ENCODE results near the gene COL13A1. TPM values are rescaled to one million over a fixed set of nuclear protein-coding genes. Genes with fewer than 3 reads are reported as not detected.

COL13A1 gene
- total RNA-seq, 2 donors from 2014 or later: 0.48 to 1.3 TPM

DNA sequence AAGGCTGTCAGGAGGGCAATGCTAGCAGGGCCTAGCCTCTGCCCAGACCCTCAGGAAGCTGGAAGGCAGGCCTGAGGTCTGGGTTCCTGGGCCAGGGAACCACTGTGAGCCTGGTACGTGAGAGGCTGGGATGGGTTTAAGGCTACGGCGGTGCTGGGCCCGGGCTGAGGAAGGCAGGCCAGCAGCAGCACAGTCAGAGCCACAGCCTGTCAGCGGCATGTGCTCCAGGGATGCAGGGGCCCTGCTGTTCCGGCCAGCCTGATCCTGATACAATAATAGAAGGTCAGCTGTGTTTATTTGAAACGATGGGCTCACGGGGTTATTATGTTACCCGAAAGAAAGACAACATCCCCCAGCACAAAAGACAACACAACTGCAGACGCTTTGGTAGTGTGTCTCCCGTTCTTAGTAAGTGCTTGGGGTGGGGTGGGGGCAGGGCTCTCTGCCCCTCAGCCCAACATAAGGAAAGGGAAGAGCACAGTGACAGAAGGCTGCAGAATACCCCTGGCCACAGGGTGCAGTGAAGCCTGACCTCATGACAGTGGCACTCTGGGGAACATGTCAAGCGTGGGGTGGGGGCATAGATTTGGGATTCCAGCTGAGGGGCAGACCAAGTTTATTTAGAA lies 95.0 kb downstream of the COL13A1 start:
- no peak for DNase-seq (ENCODE audit: low spot score)
- intact Hi-C loops (cut with DNase I): no loop called here

DNA sequence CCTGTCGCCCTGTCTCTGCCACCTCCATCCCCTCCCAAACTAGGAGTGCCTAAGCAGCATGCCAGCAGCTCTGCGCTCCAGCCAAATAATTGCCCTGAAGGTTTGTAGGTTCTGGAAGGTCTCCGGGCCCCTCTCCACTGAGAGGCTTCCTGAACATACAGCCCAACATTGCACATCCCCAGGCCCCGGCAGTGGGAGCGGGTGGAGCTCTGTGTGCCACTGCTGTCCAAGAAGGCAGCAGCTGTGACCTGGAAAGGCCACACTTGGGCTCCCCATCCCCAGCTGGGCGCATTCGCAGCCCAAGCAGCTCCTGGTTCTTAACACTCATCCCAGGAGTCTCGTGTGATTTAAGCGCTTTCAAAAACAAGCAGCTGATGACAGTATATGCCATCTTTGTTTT lies 95.7 kb downstream of the COL13A1 start:
- intact Hi-C loops (cut with DNase I): no loop called here
- no peak for DNase-seq (ENCODE audit: low spot score)

DNA sequence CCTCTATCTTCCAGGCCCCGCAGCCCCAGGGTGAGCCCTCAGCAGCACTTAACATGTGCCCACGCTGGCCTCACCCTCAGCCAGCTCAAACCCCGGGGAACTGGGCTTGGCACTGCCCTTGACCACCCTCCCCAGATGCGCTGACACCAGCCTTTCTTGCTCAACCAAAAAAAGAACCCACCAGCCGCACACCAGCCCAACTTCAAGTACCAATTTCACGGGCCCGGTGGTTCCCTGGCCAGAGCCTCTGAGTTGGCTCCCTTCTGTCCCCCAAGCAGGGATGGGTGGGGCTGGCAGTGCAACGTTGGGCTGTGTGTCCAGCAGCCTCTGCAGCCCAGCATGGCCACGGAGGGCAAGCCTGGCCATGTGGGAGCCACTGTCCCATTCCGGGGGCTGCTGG lies 96.3 kb downstream of the COL13A1 start:
- intact Hi-C loops (cut with DNase I): no loop called here
- no peak for DNase-seq (ENCODE audit: low spot score)

DNA sequence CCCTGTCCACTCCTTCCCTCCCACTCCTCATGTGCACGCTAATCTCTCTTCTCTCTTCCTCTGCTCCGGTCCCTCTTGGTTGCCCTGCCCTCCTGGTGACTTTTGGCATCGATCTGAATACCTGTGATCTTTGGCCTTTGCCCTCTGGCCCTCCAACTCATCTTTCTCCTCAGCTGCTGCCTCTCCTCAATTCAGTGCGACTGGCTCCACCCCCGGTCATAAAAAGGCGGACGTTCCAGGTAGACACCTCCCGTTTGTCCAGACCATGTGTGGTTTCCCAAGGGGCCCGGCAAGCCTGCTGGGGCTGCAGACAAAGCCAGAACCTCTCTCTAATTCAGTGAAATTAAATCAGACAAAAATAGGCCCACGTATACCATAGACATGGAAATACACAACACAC lies 96.8 kb downstream of the COL13A1 start:
- no peak for DNase-seq (ENCODE audit: low spot score)
- intact Hi-C loops (cut with DNase I): no loop called here

DNA sequence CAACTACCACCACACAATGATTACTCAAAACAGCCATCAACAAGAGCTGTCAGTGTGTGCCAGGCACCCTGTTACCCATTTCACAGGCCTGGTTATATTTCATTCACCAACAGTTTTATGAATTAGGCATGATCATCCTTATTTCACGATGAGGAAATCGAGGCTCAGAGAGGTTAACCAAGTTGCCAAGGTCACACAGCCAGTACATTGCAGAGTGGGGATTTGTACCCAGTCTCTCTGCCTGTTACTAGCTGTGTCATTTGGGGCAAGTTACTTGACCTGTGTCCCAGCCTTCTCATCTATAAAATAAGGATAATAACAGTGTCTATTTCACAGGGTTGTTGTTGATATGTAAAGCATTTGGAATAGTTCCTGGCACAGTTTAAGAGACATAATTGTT lies 97.2 kb downstream of the COL13A1 start:
- intact Hi-C loops (cut with DNase I): no loop called here
- no peak for DNase-seq (ENCODE audit: low spot score)

DNA sequence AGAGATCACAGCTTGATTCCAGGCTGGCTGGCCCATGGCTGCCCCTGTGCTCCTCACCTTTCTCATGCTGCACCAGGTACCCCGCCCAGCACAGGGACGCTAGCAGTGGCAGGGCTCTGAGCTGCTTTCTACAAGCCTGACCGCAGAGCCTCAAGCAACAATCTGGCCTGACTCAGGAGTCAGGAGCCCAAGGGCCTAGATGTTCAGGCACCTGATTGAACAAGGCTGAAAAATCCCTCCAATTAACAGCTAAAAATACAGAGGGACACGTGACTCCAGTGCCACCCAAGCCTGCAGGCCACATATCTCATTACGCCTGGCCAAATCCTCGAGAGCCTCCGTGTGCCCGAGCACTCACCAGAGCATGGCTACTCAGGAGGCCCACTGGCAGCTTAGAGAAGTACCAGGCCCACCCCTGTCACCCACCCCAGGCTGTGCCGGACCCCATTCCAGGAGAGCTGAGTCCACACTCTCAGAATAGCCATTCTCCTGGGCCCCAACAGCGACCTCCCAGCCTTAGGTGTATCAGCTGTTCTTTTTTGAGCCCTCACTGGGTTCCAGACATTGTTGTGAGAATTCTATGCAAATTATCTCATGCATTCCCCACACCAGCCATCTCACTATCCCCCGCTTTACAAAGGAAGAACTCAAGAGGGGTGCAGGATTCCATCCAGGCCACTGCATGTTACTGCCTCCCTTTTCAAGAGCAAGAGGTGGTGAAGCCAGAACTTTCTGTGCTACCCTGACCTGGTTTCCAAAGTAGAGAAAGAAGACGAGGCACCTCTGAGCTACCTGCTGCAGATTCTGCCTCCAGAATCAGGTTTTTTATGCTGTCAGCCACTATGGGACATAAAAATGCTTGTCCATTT lies 98.3 kb downstream of the COL13A1 start:
- intact Hi-C loops (cut with DNase I): loop anchor here in 1 of 2 donors (5.0 kb wide), 1 partner anchor 1112 kb away; no protein-coding TSS in a partner anchor

GRCh38 chr10:69901022-69901421 lies 99.3 kb downstream of the COL13A1 start:
- intact Hi-C loops (cut with DNase I): loop anchor here in 1 of 2 donors (5.0 kb wide), 1 partner anchor 1111 kb away; no protein-coding TSS in a partner anchor
- DNase-seq (ENCODE audit: low spot score): no peak

More for the DNA sequence above, 98.3 kb downstream of the COL13A1 start:
- no peak for DNase-seq (ENCODE audit: low spot score)

DNA sequence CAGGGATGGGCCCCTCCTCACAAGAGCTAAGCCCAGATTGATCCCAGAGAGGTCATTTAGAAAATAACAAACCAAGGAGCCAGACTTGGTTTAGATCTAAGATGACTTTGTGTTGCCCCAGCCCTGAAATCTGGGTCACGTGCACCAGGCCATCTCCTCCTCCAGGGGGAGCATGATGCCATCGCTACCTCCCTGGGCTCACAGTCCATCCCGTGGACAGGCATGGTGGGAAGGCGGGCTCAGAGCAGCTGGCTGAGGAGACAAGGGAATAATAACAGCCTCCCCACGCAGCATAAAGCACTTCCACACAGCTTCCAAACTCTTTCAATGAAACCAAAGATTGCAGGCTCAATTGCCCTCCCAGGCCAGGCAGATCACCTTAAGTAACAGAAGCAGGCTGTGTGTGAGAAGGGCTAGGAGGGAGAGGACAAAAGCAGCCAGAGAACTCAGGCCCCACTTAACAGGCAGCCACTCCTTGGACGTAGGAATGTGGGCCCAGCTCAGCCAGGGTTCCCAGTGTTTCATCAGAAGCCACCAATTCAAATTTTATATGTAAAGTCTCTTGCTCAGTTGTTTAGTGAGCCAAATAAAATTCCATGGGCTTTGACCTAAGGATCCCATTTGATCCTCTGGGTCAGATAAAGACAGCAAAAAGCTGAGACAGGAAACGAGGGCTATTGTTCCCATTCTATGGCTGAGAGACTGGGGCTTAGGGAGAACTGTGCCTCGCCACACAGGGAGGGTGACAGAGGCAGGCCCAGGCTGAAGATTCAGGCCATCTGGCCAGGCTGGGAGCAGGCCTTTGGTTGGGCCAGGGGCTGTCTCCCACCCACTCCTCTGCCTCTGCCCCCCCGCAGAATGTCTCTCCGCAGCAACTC lies 100.2 kb downstream of the COL13A1 start:
- DNase-seq (ENCODE audit: low spot score): no peak

DNA sequence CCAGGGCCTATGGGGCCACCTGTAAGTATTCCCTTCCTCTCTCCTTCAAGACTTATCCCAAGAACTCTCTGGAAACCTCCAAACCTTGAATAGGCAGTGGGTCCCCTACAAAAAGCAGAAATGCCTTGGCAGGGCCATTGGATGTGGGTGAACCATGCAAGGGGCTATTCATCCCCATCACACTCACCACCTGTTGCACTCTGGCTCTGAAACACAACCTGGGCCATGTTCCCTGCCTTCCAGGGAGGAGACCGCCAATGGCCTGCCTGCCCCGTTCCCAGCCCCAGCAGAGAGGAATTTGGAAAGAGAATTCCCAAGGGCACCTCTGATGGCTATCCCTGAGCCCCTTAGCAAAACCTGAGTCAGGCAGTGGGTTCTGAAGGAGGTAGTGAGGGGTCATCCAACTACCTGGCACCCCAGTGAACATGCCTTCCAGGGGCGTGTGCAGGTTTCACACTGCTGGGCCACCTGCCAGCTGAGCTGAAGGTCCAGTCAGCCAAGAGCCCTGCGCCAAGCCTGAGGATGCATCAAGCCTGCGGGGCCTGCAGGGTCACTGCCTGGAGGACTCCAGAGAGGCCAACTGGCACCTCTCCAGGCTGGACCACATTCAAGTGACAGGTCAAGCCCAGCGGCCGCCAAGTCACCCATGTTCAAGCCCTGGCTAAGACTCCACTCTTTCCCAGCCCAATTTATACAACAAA lies 101.3 kb downstream of the COL13A1 start:
- intact Hi-C loops (cut with DNase I): loop anchor here in 1 of 2 donors (5.0 kb wide), 1 partner anchor 1109 kb away; no protein-coding TSS in a partner anchor
- DNase-seq (ENCODE audit: low spot score): no peak

More for the DNA sequence above, 100.2 kb downstream of the COL13A1 start:
- intact Hi-C loops (cut with DNase I): loop anchor here in 1 of 2 donors (5.0 kb wide), 1 partner anchor 1110 kb away; no protein-coding TSS in a partner anchor

- DNase-seq (ENCODE audit: low spot score): no peak
- intact Hi-C loops (cut with DNase I): loop anchor here in 1 of 2 donors (5.0 kb wide), 1 partner anchor 1108 kb away; no protein-coding TSS in a partner anchor
These were observed 102.8 kb downstream of the COL13A1 start for GRCh38 chr10:69904533-69904932.

GRCh38 chr10:69906425-69906824 lies 104.7 kb downstream of the COL13A1 start:
- intact Hi-C loops (cut with DNase I): no loop called here
- no peak for DNase-seq (ENCODE audit: low spot score)

DNA sequence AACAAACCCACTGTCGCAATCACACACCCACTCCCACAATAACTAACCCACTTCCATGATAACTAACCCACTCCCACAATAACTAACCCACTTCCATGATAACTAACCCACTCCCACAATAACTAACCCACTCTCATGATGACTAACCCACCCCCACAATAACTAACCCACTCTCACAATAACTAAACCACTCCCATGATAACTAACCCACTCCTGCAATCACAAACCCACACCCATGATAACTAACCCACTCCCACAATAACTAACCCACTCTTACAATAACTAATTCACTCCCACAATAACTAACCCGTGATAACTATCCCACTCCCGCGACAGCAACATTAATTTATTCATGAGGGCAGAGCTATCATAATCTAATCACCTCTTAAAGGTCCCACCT lies 105.8 kb downstream of the COL13A1 start:
- DNase-seq (ENCODE audit: low spot score): no peak
- intact Hi-C loops (cut with DNase I): no loop called here

DNA sequence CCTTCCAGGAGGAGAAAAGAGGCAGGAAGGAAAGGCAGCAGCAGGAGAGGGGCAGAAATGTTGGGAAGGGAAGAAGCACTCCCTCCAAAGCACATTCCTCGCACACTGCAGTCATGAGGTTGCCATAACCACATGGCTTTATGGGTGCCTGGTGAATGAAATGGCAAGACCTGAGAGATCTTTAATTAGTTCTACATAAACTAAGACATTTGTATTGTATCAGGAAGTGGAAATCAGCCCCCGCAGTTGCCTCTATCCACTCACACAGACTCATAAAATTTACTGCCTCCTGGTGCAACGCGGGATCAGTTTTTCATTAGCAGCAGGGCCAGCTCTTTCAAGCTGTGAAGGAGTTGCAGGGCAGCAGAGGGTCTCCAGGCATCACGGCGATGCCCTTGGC lies 106.4 kb downstream of the COL13A1 start:
- intact Hi-C loops (cut with DNase I): no loop called here
- no peak for DNase-seq (ENCODE audit: low spot score)

DNA sequence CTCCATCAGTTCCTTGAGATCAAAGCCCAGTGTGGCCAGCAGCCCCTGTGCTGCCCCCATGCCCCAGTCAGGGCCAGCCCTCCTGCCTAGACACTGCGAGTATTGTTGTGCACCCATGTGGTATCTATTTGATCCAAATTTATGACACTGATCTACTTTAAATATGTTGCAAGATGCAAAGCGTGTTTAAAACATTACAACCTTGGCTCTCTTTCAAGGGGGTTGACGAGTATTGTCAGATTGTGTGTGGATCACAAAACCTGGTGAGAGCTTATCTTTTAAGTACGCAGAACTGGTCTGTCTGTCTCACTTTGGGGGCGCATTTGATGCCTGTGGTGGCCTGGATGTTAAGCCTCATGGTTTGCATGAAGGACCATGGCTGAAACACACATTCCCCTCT lies 108.9 kb downstream of the COL13A1 start:
- intact Hi-C loops (cut with DNase I): loop anchor here (10.0 kb wide), 2 partner anchors 216 to 266 kb away; no protein-coding TSS in a partner anchor

DNA sequence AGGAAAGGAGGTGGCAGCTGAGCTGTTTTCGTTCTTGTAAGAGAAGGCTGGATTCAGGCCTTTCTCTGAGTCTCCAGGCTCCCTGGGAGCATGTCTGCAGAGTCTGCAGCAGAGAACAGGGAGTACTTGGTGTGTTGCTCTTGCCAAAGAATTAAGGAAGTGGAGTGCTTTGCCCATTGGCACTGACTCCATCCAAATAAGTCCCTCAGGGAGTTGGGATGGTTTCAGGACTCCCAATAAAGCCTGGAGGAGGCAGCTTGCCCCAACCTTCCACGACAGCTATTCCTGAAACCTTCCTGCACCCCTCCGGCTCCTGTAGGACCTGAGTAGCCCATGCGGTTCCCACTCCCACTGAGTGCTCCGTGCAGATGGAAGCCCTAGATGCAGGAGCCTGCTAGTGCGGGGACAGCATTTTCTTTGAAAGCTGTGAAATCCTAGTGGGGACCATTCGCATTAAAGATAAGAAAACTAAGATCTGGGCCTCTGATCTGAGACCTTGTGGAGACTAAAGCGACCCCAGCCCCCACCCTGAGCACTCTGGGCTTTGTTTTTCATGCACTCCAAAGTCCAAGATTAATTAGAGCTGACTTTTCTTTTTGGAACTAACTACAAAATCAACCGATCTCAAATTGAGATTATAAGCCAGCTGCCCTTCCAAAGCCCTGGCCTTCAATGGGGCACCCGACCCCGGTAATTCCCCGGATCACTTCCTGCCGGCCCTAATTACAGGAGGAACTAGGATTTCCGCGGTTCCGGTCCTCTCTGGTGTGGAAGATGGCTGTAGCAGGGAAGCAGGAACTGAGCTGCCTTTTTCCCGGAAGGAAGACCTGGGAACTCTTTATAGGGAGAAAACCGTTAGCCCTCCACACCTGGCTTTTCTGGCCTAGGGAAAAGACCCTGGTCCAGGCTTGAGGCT lies 110.2 kb downstream of the COL13A1 start:
- DNase-seq (ENCODE audit: low spot score): no peak
- intact Hi-C loops (cut with DNase I): loop anchor here (10.0 kb wide), 2 partner anchors 217 to 267 kb away; no protein-coding TSS in a partner anchor

More for the DNA sequence above, 108.9 kb downstream of the COL13A1 start:
- no peak for DNase-seq (ENCODE audit: low spot score)

GRCh38 chr10:69912589-69912988 lies 110.9 kb downstream of the COL13A1 start:
- intact Hi-C loops (cut with DNase I): loop anchor here (10.0 kb wide), 2 partner anchors 218 to 268 kb away; no protein-coding TSS in a partner anchor
- DNase-seq (ENCODE audit: low spot score): no peak

DNA sequence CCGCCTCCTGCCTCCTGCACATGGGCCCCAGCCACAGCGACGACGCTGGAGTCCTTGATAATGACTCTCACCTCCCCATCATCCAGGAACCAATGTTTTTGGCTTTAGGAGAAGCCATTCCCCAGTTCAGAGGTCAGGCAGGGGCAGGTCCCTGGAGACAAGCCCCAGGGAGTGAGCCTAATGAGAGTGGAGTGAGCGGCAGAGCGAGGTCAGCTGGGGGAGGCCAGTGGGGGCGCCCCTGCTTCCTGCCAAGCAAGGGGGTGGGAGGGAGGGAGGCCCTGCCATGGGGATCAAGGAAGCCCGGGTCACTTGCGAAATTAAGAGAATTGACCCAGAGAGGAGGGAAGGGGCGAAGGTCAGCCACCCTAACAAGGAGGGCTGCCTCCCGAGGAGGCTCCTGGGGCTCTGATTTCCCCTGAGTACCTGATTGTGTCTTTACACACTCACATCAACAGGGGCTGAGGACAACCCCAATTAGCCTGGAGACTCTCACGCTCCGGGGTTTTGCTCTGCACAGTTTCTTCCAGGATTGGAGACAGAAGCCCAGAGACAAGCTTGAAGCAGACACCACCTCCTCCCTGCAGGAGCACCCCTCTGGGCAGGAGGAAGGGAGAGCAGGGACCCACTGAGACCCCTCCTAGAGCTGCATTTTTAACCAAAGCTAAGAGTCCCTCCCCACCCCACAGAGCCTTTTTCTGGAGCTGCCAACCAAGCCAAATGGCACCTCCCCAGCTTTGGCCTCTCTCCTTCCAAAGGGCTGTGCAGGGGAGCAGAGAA lies 112.1 kb downstream of the COL13A1 start:
- no peak for DNase-seq (ENCODE audit: low spot score)

More for the DNA sequence above, 112.1 kb downstream of the COL13A1 start:
- intact Hi-C loops (cut with DNase I): loop anchor here (10.0 kb wide), 2 partner anchors 219 to 269 kb away; no protein-coding TSS in a partner anchor
